ENCODE measurements around the gene KCNQ5. TPM values are rescaled to one million over a fixed set of nuclear protein-coding genes. Genes with fewer than 3 reads are reported as not detected.

KCNQ5 gene
- total and polyA plus RNA-seq, 2 donors (not counting 1 experiment from before 2014, with no cell fraction given): 0.74 to 4.6 TPM

DNA sequence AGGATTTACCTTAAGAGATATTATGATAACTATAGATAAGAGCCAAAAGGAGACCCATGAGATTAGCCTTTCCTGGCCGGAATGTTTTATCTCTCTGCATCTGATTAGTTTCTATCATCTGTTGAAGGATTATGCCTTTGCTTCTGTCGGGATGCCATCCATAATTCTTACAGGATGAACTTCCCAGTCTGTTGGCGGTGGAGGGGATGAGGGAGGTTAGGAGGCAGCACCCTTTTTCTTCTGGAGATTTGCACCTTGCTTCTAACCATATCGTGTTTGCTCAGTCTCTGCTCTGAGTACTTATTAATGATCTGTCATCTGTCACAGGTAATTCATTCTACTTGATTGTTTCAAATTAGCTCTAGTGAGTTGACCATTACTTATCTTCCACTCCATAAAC is 311.4 kb downstream of the KCNQ5 start:
- Histone ChIP-seq H4K20me1 (ENCODE audit: control insufficient read depth, extremely low read depth, insufficient read depth, low read length) (no peaks in the 10 kb centered on the region), H3K27me3 (ENCODE audit: control insufficient read depth, insufficient read depth, low read length) (no peaks in the 10 kb centered on the region), H3K4me3 (replicated peaks in 1 of 4; ENCODE audit: control extremely low read depth in 1 of 4, insufficient read depth in 1 of 4, low read depth in 3 of 4, low read length in 4 of 4) (no peak overlapping the region), H3K27ac (ENCODE audit: insufficient read depth, low read length) (no peak overlapping the region), H3K9ac (ENCODE audit: insufficient read depth, low read length) (no peak overlapping the region), H3K9me3 (ENCODE audit: control insufficient read depth, insufficient read depth, low read depth, low read length) (no peaks in the 10 kb centered on the region), H3K4me1 (ENCODE audit: control insufficient read depth, extremely low read depth, insufficient read depth, low read length) (no peaks in the 10 kb centered on the region), H3K4me2 (ENCODE audit: extremely low read depth, insufficient read depth, low read length) (no peak overlapping the region), H3K79me2 (ENCODE audit: control insufficient read depth, insufficient read depth, low read length) (no peaks in the 10 kb centered on the region), H3K36me3 (ENCODE audit: control insufficient read depth, insufficient read depth, low read length) (no peaks in the 10 kb centered on the region), H2AFZ (ENCODE audit: low read length) (no peak overlapping the region)
- no peak for TF ChIP-seq EZH2 (IDR thresholded peaks at IDR 0.05; ENCODE audit: low read length, missing control alignments)
- TF ChIP-seq, protein P1, sequence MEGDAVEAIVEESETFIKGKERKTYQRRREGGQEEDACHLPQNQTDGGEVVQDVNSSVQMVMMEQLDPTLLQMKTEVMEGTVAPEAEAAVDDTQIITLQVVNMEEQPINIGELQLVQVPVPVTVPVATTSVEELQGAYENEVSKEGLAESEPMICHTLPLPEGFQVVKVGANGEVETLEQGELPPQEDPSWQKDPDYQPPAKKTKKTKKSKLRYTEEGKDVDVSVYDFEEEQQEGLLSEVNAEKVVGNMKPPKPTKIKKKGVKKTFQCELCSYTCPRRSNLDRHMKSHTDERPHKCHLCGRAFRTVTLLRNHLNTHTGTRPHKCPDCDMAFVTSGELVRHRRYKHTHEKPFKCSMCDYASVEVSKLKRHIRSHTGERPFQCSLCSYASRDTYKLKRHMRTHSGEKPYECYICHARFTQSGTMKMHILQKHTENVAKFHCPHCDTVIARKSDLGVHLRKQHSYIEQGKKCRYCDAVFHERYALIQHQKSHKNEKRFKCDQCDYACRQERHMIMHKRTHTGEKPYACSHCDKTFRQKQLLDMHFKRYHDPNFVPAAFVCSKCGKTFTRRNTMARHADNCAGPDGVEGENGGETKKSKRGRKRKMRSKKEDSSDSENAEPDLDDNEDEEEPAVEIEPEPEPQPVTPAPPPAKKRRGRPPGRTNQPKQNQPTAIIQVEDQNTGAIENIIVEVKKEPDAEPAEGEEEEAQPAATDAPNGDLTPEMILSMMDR (conservative IDR thresholded peaks at IDR 0.05 in 1 of 2, IDR thresholded peaks at IDR 0.05 in 1 of 2; ENCODE audit: low read depth in 1 of 2, low read length in 2 of 2): no peak
- no peak for DNase-seq (ENCODE audit: low read depth in 2 of 2)

DNA sequence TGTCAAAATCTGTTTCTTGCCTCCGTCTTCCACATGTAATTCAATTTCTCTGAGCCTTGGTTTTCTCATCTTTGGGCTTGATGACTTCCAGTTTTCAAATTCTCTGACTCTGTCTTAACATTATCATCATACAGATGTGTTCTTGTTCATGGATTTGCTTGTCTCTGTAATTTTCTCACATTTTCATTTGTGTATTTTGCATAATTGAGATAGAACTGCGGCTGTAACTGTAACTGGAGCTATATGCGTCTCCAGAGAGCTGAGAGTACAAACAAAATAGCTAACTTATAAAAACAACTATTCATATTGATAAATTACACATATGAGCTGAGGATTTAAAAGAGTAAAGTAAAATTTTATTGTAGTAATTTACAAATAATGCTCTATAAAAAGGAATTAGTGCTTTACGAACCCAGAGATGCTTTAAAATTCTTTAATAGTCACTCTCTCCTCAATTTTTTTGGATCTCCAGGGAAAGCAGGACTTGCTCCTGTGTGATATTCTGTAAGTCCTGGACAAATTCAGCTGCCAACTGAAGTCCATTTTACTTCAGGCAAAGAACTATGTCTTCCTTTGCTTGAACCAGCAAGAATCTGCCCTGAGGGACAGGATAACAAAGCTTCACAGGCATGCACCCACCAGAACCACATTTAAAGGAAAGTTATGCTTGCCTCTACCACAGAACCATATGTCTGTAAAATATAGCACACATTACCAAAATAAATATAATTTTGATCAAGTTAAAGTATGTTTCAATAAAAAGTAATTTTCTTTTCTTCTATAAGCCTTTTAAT is 315.1 kb downstream of the KCNQ5 start:
- Histone ChIP-seq H3K79me2 (ENCODE audit: control insufficient read depth, insufficient read depth, low read length) (no peaks in the 10 kb centered on the region), H3K9me3 (ENCODE audit: control insufficient read depth, insufficient read depth, low read depth, low read length) (no peaks in the 10 kb centered on the region), H3K9ac (ENCODE audit: insufficient read depth, low read length) (no peak overlapping the region), H3K4me1 (ENCODE audit: control insufficient read depth, extremely low read depth, insufficient read depth, low read length) (no peaks in the 10 kb centered on the region), H2AFZ (ENCODE audit: low read length) (no peak overlapping the region), H3K4me2 (ENCODE audit: extremely low read depth, insufficient read depth, low read length) (no peak overlapping the region), H3K27me3 (ENCODE audit: control insufficient read depth, insufficient read depth, low read length) (no peaks in the 10 kb centered on the region), H4K20me1 (ENCODE audit: control insufficient read depth, extremely low read depth, insufficient read depth, low read length) (no peaks in the 10 kb centered on the region), H3K36me3 (ENCODE audit: control insufficient read depth, insufficient read depth, low read length) (no peaks in the 10 kb centered on the region), H3K27ac (ENCODE audit: insufficient read depth, low read length) (no peak overlapping the region), H3K4me3 (replicated peaks in 1 of 4; ENCODE audit: control extremely low read depth in 1 of 4, insufficient read depth in 1 of 4, low read depth in 3 of 4, low read length in 4 of 4) (no peak overlapping the region)
- no peak for TF ChIP-seq EZH2 (IDR thresholded peaks at IDR 0.05; ENCODE audit: low read length, missing control alignments)
- TF ChIP-seq, protein P1 (conservative IDR thresholded peaks at IDR 0.05 in 1 of 2, IDR thresholded peaks at IDR 0.05 in 1 of 2; ENCODE audit: low read depth in 1 of 2, low read length in 2 of 2): no peak
- DNase-seq (ENCODE audit: low read depth in 2 of 2): no peak

DNA sequence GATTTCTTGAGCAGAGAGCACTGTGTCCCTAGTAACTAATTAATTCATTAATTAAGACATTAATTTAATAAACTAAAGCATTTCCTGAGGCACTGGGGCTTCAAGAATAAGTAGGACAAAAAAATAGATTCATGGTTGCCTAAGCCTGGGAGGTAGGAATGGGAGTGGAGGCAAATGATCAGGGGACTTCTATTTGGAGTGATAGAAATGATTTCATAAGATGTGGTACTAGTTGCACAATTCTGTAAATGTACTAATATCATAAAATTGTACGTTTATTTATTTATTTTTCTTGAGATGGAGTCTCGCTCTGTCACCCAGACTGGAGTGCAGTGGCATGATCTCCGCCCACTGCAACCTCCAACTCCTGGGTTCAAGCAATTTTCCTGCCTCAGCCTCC is 316.2 kb downstream of the KCNQ5 start:
- Histone ChIP-seq H3K9me3 (ENCODE audit: control insufficient read depth, insufficient read depth, low read depth, low read length) (no peaks in the 10 kb centered on the region), H3K9ac (ENCODE audit: insufficient read depth, low read length) (no peak overlapping the region), H2AFZ (ENCODE audit: low read length) (no peak overlapping the region), H3K27me3 (ENCODE audit: control insufficient read depth, insufficient read depth, low read length) (no peaks in the 10 kb centered on the region), H4K20me1 (ENCODE audit: control insufficient read depth, extremely low read depth, insufficient read depth, low read length) (no peaks in the 10 kb centered on the region), H3K4me2 (ENCODE audit: extremely low read depth, insufficient read depth, low read length) (no peak overlapping the region), H3K4me1 (ENCODE audit: control insufficient read depth, extremely low read depth, insufficient read depth, low read length) (no peaks in the 10 kb centered on the region), H3K79me2 (ENCODE audit: control insufficient read depth, insufficient read depth, low read length) (no peaks in the 10 kb centered on the region), H3K36me3 (ENCODE audit: control insufficient read depth, insufficient read depth, low read length) (no peaks in the 10 kb centered on the region), H3K4me3 (replicated peaks in 1 of 4; ENCODE audit: control extremely low read depth in 1 of 4, insufficient read depth in 1 of 4, low read depth in 3 of 4, low read length in 4 of 4) (no peak overlapping the region), H3K27ac (ENCODE audit: insufficient read depth, low read length) (no peak overlapping the region)
- no peak for TF ChIP-seq EZH2 (IDR thresholded peaks at IDR 0.05; ENCODE audit: low read length, missing control alignments)
- TF ChIP-seq, protein P1 (conservative IDR thresholded peaks at IDR 0.05 in 1 of 2, IDR thresholded peaks at IDR 0.05 in 1 of 2; ENCODE audit: low read depth in 1 of 2, low read length in 2 of 2): no peak
- peak in 1 of 2 donors; percentile 24 for DNase-seq (ENCODE audit: low read depth in 2 of 2)
